Heart left ventricle (tissue), 13 donors: Measurements from ENCODE around the gene PAEP.

Source experiments
- CTCF ChIP-seq, 12 donors: fragments of 200-600 bp; sonication (generic) in 4 of 12; IDR thresholded peaks; one replicate each; pipeline versions ENCODE4 v1.5.0 to v1.8.0; 2018 to 2022; ENCODE audit warnings: antibody characterized with exemption in 12 of 12, mild to moderate bottlenecking in 5 of 12
- POLR2A ChIP-seq, 2 donors: fragments of 450-650 bp; IDR thresholded peaks; one replicate each; pipeline ENCODE4 v1.6.1; 2017; ENCODE audit warnings: antibody characterized with exemption in 2 of 2, mild to moderate bottlenecking in 2 of 2, moderate library complexity in 2 of 2
- donor health status: ischemic (EF 13 %, LVEDD 7.1; RV severe dilation, severe dysfunction).
- donor health status: DM: no; HTN: yes; CAD: no.
- donor health status: DM: no; HTN: no; CAD: no.
- donor health status: ischemic (EF 25% LVEDD 6.9; RV normal size, moderate dysfunction).
- donor health status: ischemic (EF 25% LVEDD 5.7; RV mildly dilated, moderate dysfunction).
- donor health status: ischemic (EF 35%, LVEDD 5.7; RV mildly dilated, moderate dysfunction).
- donor health status: nonischemic (EF 11% LVEDD 7.7; RV severe dilation, severe dysfunction).
- donor health status: DM: yes; HTN: yes; CAD: no.
- donor health status: PGD.
- donor health status: ischemic (EF 29% LVEDD 5.4; RV normal size, mild dysfunction).
- donor health status: nonischemic (EF 23%, LVEDD 6.1; RV moderate dilation, normal function).

- TF ChIP-seq POLR2A (IDR thresholded peaks at IDR 0.05) (no peak), CTCF (IDR thresholded peaks at IDR 0.05) (no peak)
These were observed 38.6 kb upstream of the PAEP start for GRCh38 chr9:135522931-135523330.
